HFFc6 (cell line): ENCODE results near the gene FAM32A. TPM values are rescaled to one million over a fixed set of nuclear protein-coding genes. Genes with fewer than 3 reads are reported as not detected.

Source experiments
- DNase-seq: peaks from one replicate; pipeline ENCODE4 v3.0.0-alpha.2; 2018
- H3K27ac Mint-ChIP-seq: 2 replicates; pipeline ENCODE4 v1.8.0; 2020; ENCODE audit warnings: mild to moderate bottlenecking, mixed read lengths
- H3K27me3 Mint-ChIP-seq: 2 replicates; pipeline ENCODE4 v1.8.0; 2021; ENCODE audit warnings: mild to moderate bottlenecking, moderate library complexity, mixed read lengths; ENCODE audit not compliant: insufficient read depth
- H3K36me3 Mint-ChIP-seq: 2 replicates; pipeline ENCODE4 v1.8.0; 2021; ENCODE audit warnings: low read depth, mixed read lengths
- H3K4me1 Mint-ChIP-seq: 2 replicates; pipeline ENCODE4 v1.8.0; 2020; ENCODE audit warnings: low read depth, mixed read lengths
- H3K4me3 Mint-ChIP-seq: 2 replicates; pipeline ENCODE4 v1.8.0; 2020; ENCODE audit warnings: mild to moderate bottlenecking, moderate library complexity, mixed read lengths
- H3K9me3 Mint-ChIP-seq: 2 replicates; pipeline ENCODE4 v1.8.0; 2020; ENCODE audit warnings: mild to moderate bottlenecking, mixed read lengths
- total RNA-seq, 6 experiments: library from RNA; stranded (reverse); fragmentation: NEBNext Ultra II Directional; extraction: Animal tissue kit (Norgen Biotek cat#: 25700); gene quantifications; 2 replicates in 1 of 6; 3 replicates in 5 of 6; pipeline ENCODE4 v1.2.3, GENCODE V29; 2021
- TF ChIP-seq, protein P1 (sequence below): fragments of 200-600 bp; sonication (generic); IDR thresholded peaks from 2 replicates; pipeline ENCODE4 v1.5.0; 2021; ENCODE audit warnings: antibody characterized with exemption, mild to moderate bottlenecking

Gene FAM32A
- total RNA-seq, 6 experiments from 2014 or later: 77.0 to 81.3 (median 79.6) TPM

DNA sequence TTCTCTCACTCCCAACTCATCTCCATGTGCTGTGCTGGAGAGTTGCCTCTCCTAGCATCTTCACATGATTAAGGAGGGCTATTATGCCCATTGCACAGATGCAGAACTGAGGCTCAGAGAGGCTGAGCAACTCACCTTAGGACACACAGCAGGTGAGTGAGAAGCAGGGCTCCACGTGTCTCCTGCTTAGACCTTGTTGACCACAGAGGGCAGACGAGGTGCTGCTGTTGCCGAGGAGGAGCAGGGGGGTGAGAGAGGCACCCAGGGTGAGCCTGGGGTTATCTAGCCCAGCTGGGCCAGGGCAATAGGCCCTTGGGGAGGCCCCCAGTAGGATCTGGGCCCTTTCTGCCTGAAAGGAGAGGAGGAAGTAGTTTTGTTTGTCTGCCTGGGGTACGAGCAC, 44.2 kb upstream of the FAM32A start:
- Mint-ChIP-seq H3K9me3 (no peaks in the 10 kb centered on the region), H3K36me3 (no peaks in the 10 kb centered on the region), H3K4me1 (no peaks in the 10 kb centered on the region), H3K27me3 (peaks cover 12% of the 10 kb centered on the region), H3K27ac (no peak overlapping the region), H3K4me3 (no peak overlapping the region)
- no peak for DNase-seq
- TF ChIP-seq, protein P1, sequence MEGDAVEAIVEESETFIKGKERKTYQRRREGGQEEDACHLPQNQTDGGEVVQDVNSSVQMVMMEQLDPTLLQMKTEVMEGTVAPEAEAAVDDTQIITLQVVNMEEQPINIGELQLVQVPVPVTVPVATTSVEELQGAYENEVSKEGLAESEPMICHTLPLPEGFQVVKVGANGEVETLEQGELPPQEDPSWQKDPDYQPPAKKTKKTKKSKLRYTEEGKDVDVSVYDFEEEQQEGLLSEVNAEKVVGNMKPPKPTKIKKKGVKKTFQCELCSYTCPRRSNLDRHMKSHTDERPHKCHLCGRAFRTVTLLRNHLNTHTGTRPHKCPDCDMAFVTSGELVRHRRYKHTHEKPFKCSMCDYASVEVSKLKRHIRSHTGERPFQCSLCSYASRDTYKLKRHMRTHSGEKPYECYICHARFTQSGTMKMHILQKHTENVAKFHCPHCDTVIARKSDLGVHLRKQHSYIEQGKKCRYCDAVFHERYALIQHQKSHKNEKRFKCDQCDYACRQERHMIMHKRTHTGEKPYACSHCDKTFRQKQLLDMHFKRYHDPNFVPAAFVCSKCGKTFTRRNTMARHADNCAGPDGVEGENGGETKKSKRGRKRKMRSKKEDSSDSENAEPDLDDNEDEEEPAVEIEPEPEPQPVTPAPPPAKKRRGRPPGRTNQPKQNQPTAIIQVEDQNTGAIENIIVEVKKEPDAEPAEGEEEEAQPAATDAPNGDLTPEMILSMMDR: no peak

GRCh38 chr19:16142032-16142580, 43.1 kb upstream of the FAM32A start:
- Mint-ChIP-seq H3K4me1 (no peaks in the 10 kb centered on the region), H3K27me3 (peaks cover 12% of the 10 kb centered on the region), H3K9me3 (no peaks in the 10 kb centered on the region), H3K27ac (no peak overlapping the region), H3K4me3 (no peak overlapping the region), H3K36me3 (no peaks in the 10 kb centered on the region)
- TF ChIP-seq, protein P1: no peak
- DNase-seq: no peak

- no peak for DNase-seq
- Mint-ChIP-seq H3K27ac (no peak within 1 kb of the TSS), H3K4me3 (no peak within 1 kb of the TSS), H3K9me3 (no peaks in the 10 kb centered on the region), H3K27me3 (peaks cover 12% of the 10 kb centered on the region), H3K4me1 (no peaks in the 10 kb centered on the region), H3K36me3 (no peaks in the 10 kb centered on the region)
- TF ChIP-seq, protein P1: no peak
Measured at GRCh38 chr19:16143399-16144215, 41.6 kb upstream of the FAM32A start, which contains the start of gene HSH2D. HSH2D (plus strand) TSS chr19:16143685; CDS start chr19:16148751, 5,066 bp downstream.

- H3K4me1 Mint-ChIP-seq: peaks cover 4% of the 10 kb centered on the region; the same call in 1 of the 2 replicates
- H3K4me3 Mint-ChIP-seq: no peak overlapping the region
- TF ChIP-seq, protein P1: no peak
- no peaks in the 10 kb centered on the region for H3K36me3 Mint-ChIP-seq
- no peaks in the 10 kb centered on the region for H3K9me3 Mint-ChIP-seq
- no peak overlapping the region for H3K27ac Mint-ChIP-seq
- DNase-seq: no peak
- H3K27me3 Mint-ChIP-seq: peaks cover 12% of the 10 kb centered on the region
Measured at GRCh38 chr19:16144216-16144581, 41.0 kb upstream of the FAM32A start.

DNA sequence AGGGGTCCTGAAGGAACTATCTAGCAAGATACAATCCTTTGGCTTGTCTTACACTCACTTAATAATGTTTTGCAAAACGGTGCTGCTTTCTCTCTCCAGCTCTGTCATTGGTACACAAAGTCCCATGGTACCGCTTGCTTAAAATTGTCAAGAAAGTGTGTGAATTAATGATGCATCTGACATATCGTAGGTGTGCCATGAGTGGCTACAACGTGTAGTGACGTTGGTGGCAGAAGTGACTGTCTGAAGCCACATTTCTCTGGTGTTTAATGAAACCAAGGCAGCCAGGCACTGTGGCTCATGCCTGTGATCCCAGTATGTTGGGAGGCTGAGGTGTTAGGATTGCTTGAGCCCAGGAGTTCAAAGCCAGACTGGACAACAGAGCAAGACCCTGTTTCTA, 39.1 kb upstream of the FAM32A start:
- TF ChIP-seq, protein P1: no peak
- Mint-ChIP-seq H3K27ac (no peak overlapping the region), H3K36me3 (no peaks in the 10 kb centered on the region), H3K4me3 (no peak overlapping the region), H3K27me3 (peaks cover 12% of the 10 kb centered on the region), H3K9me3 (no peaks in the 10 kb centered on the region), H3K4me1 (peaks cover 6% of the 10 kb centered on the region; the same call in 1 of the 2 replicates)
- DNase-seq: no peak
